ENCODE measurements around the gene FTH1. TPM values are rescaled to one million over a fixed set of nuclear protein-coding genes. Genes with fewer than 3 reads are reported as not detected.

The FTH1 gene
- total RNA-seq, 1 donor, result 708 TPM

- no peak for DNase-seq (ENCODE audit: low read depth)
- TF ChIP-seq CTCF (IDR thresholded peaks at IDR 0.05; ENCODE audit: insufficient read depth, low read depth, low read length), result no peak
- H3K4me3 ChIP-seq (ENCODE audit: low read depth, low read length), result no peak overlapping the region
Measured at GRCh38 chr11:61963016-61963281, 4.5 kb downstream of the FTH1 start.

GRCh38 chr11:61962213-61963015, 5.0 kb downstream of the FTH1 start:
- DNase-seq (ENCODE audit: low read depth), result peak; percentile 34

GRCh38 chr11:61961570-61962212, 5.7 kb downstream of the FTH1 start:
- no peak overlapping the region for H3K4me3 ChIP-seq (ENCODE audit: low read depth, low read length)
- peak; percentile 67 for DNase-seq (ENCODE audit: low read depth)
- no peak for TF ChIP-seq CTCF (IDR thresholded peaks at IDR 0.05; ENCODE audit: insufficient read depth, low read depth, low read length)

More at GRCh38 chr11:61962213-61963015, 5.0 kb downstream of the FTH1 start:
- TF ChIP-seq CTCF (IDR thresholded peaks at IDR 0.05; ENCODE audit: insufficient read depth, low read depth, low read length), result no peak
- no peak overlapping the region for H3K4me3 ChIP-seq (ENCODE audit: low read depth, low read length)

- DNase-seq (ENCODE audit: low read depth), result no peak
- no peak overlapping the region for H3K4me3 ChIP-seq (ENCODE audit: low read depth, low read length)
- TF ChIP-seq CTCF (IDR thresholded peaks at IDR 0.05; ENCODE audit: insufficient read depth, low read depth, low read length), result no peak
Measured at GRCh38 chr11:61960532-61960931, 6.9 kb downstream of the FTH1 start.

GRCh38 chr11:61959678-61960077, 7.8 kb downstream of the FTH1 start:
- no peak overlapping the region for H3K4me3 ChIP-seq (ENCODE audit: low read depth, low read length)
- no peak for TF ChIP-seq CTCF (IDR thresholded peaks at IDR 0.05; ENCODE audit: insufficient read depth, low read depth, low read length)
- no peak for DNase-seq (ENCODE audit: low read depth)

GRCh38 chr11:61959114-61959513, 8.3 kb downstream of the FTH1 start:
- TF ChIP-seq CTCF (IDR thresholded peaks at IDR 0.05; ENCODE audit: insufficient read depth, low read depth, low read length), result no peak
- H3K4me3 ChIP-seq (ENCODE audit: low read depth, low read length), result no peak overlapping the region
- no peak for DNase-seq (ENCODE audit: low read depth)

Data from fibroblast of villous mesenchyme (primary cell).